Fibroblast of the aortic adventitia (primary cell): ENCODE data around the gene EIF3I. TPM values are rescaled to one million over a fixed set of nuclear protein-coding genes. Genes with fewer than 3 reads are reported as not detected.

Experiments
- DNase-seq: peaks from one replicate; pipeline ENCODE4 v3.0.0-alpha.2; 2010; ENCODE audit warnings: low read depth
- H3K4me3 ChIP-seq: 2 replicates; pipeline ENCODE4 v1.5.1; 2011; ENCODE audit warnings: low read depth, mild to moderate bottlenecking, control low read depth, low read length, moderate library complexity
- CTCF ChIP-seq: IDR thresholded peaks from 2 replicates; pipeline ENCODE4 v1.5.1; 2011; ENCODE audit warnings: mild to moderate bottlenecking, low read length, control low read depth, inconsistent platforms; ENCODE audit not compliant: insufficient read depth
- total RNA-seq: library from RNA; depleted of rRNA; stranded (reverse); fragments of >200 nt; gene quantifications from 2 replicates; pipeline ENCODE4 v1.2.3, GENCODE V29; 2012; ENCODE audit warnings: low replicate concordance

The EIF3I gene
- total RNA-seq, 1 donor: 284 TPM

GRCh38 chr1:32197074-32197473, 25.1 kb upstream of the EIF3I start:
- H3K4me3 ChIP-seq: no peak overlapping the region
- TF ChIP-seq CTCF: no peak
- no peak for DNase-seq

- DNase-seq: no peak
- TF ChIP-seq CTCF: no peak
- H3K4me3 ChIP-seq: no peak overlapping the region
Measured at GRCh38 chr1:32197837-32198236, 24.4 kb upstream of the EIF3I start.

GRCh38 chr1:32198237-32199042, 23.8 kb upstream of the EIF3I start:
- no peak for DNase-seq
- TF ChIP-seq CTCF: no peak

GRCh38 chr1:32199043-32199716, 23.0 kb upstream of the EIF3I start:
- DNase-seq: no peak
- TF ChIP-seq CTCF: no peak
- no peak overlapping the region for H3K4me3 ChIP-seq

More at GRCh38 chr1:32198237-32199042, 23.8 kb upstream of the EIF3I start:
- no peak overlapping the region for H3K4me3 ChIP-seq

GRCh38 chr1:32199717-32200072, 22.5 kb upstream of the EIF3I start:
- peak overlapping the region; percentile 84 for H3K4me3 ChIP-seq
- peak; percentile 60 for DNase-seq
- TF ChIP-seq CTCF: no peak

GRCh38 chr1:32200226-32201010, 21.8 kb upstream of the EIF3I start, which contains the start of gene CCDC28B:
CCDC28B (plus strand) TSS chr1:32200595; CDS start chr1:32201936, 1,341 bp downstream.
- no peak for TF ChIP-seq CTCF
- peak; percentile 67 for DNase-seq
- H3K4me3 ChIP-seq: peak within 1 kb of the TSS; percentile 84
